IPS-20b (cell line): ENCODE results near the gene STAT3.

Experiments
- H3K27ac ChIP-seq: one replicate; pipeline ENCODE4 v1.5.1; 2013; ENCODE audit warnings: low read length
- H3K27me3 ChIP-seq: 2 replicates; pipeline ENCODE4 v1.6.1; 2013; ENCODE audit warnings: mild to moderate bottlenecking, low read length, inconsistent platforms; ENCODE audit not compliant: insufficient read depth
- H3K36me3 ChIP-seq: 2 replicates; pipeline ENCODE4 v1.6.1; 2013; ENCODE audit warnings: low read depth, mild to moderate bottlenecking, inconsistent platforms, low read length, moderate library complexity; ENCODE audit not compliant: insufficient read depth
- H3K4me1 ChIP-seq: 2 replicates; pipeline ENCODE4 v1.6.1; 2013; ENCODE audit warnings: mild to moderate bottlenecking, control low read depth, inconsistent platforms, low read length, moderate library complexity; ENCODE audit not compliant: insufficient read depth
- H3K4me3 ChIP-seq: 2 replicates; pipeline ENCODE4 v1.5.1; 2013; ENCODE audit warnings: mild to moderate bottlenecking, low read length, inconsistent platforms
- H3K9ac ChIP-seq: 2 replicates; pipeline ENCODE4 v1.6.1; 2013; ENCODE audit warnings: low read depth, mild to moderate bottlenecking, inconsistent platforms, low read length, moderate library complexity
- H3K9me3 ChIP-seq: 2 replicates; pipeline ENCODE4 v1.6.1; 2013; ENCODE audit warnings: mild to moderate bottlenecking, low read depth, low read length, inconsistent platforms; ENCODE audit not compliant: insufficient read depth

The STAT3 gene

DNA sequence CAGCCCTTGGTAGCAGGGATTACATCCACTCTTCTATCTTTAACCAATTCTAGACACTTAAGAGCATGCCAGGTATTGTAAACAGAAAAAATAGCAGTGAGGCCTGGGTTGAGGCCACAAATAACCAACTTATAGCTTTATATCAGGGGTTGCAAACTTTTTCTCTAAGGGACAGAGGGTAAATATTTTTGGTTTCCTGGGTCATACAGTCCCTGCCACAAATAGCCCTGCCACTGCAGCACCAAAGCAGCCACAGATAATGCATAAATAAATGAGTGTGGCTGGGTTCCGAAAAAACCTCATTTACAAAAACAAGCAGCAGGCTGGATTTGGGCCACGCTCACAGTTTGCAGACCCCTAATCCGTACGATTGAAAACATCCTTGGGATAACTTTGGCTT is 46.7 kb downstream of the STAT3 start:
- no peak overlapping the region for H3K27ac ChIP-seq

DNA sequence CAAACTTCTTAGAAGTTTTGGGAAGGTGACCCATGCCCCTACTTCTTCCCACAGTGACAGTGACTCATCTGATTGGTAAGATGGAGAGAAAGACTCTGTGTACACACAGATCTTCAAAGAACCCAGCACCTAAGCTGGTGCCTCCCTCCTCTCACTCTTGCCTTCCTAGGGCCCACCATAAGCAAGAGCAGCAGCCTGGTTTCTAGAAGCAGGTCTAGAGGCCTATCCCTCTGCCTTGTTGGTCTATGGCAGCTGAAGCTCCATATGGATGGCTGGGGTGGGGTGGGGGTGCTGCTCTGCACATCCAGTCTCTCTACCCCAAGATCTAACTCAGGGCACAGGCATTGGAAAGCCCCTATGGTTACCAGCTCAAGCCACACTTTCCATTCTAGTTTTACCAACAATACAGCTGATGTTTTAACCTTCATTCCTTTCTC is 47.5 kb downstream of the STAT3 start:
- Histone ChIP-seq H3K27ac (no peak overlapping the region), H3K36me3 (peaks cover 90% of the 10 kb centered on the region), H3K4me1 (peaks cover under 1% of the 10 kb centered on the region; the same call in 1 of the 2 replicates), H3K4me3 (no peak overlapping the region), H3K9ac (no peak overlapping the region), H3K9me3 (no peaks in the 10 kb centered on the region), H3K27me3 (no peaks in the 10 kb centered on the region)

More for the DNA sequence above, 46.7 kb downstream of the STAT3 start:
- no peaks in the 10 kb centered on the region for H3K27me3 ChIP-seq
- H3K4me3 ChIP-seq, result no peak overlapping the region
- H3K9ac ChIP-seq, result no peak overlapping the region
- peaks cover 7% of the 10 kb centered on the region for H3K4me1 ChIP-seq
- H3K36me3 ChIP-seq, result peaks cover 90% of the 10 kb centered on the region
- no peaks in the 10 kb centered on the region for H3K9me3 ChIP-seq

DNA sequence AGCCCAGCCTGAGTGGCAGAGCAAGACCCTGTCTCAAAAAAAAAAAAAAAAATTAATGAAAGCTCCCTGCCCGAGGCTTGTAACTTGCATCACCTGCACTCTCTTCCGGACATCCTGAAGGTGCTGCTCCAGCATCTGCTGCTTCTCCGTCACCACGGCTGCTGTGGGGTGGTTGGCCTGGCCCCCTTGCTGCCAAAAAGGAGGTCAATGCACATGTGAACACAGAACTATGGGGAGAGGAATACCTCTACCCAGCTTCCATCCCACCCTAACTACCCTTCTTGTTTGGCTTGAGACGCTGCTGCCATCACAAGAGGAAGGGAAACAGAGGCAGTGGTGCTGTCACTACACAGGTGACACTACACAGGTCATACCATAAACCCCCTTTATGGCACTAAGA is 49.0 kb downstream of the STAT3 start:
- peaks cover 92% of the 10 kb centered on the region for H3K36me3 ChIP-seq
- H3K27me3 ChIP-seq, result no peaks in the 10 kb centered on the region
- H3K9me3 ChIP-seq, result no peaks in the 10 kb centered on the region
- H3K27ac ChIP-seq, result no peak overlapping the region
- H3K9ac ChIP-seq, result no peak overlapping the region
- no peaks in the 10 kb centered on the region for H3K4me1 ChIP-seq
- no peak overlapping the region for H3K4me3 ChIP-seq

DNA sequence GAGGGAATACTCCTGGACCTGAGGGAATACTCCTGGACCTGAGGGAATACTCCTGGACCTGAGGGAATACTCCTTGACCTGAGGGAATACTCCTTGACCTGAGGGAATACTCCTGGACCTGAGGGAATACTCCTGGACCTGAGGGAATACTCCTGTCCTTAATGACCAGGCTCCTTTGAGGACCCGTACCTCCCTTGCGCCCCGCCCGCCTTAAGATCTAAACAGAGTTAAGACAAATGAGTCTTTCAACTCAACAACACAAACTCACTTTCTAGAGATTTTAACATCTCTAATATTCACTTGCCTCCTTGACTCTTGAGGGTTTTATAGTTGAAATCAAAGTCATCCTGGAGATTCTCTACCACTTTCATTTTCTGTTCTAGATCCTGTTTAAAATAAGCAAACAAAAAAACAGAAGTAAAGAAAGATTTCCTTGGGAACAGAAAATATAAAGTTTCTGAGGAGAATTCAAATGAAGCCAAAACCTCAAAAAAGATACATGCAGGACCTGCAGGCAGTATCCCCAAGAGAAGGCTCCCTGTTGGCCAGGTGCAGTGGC is 49.7 kb downstream of the STAT3 start:
- no peaks in the 10 kb centered on the region for H3K4me1 ChIP-seq
- no peak overlapping the region for H3K9ac ChIP-seq
- H3K27ac ChIP-seq, result no peak overlapping the region
- peaks cover 92% of the 10 kb centered on the region for H3K36me3 ChIP-seq
- H3K4me3 ChIP-seq, result no peak overlapping the region
- no peaks in the 10 kb centered on the region for H3K27me3 ChIP-seq
- H3K9me3 ChIP-seq, result no peaks in the 10 kb centered on the region

DNA sequence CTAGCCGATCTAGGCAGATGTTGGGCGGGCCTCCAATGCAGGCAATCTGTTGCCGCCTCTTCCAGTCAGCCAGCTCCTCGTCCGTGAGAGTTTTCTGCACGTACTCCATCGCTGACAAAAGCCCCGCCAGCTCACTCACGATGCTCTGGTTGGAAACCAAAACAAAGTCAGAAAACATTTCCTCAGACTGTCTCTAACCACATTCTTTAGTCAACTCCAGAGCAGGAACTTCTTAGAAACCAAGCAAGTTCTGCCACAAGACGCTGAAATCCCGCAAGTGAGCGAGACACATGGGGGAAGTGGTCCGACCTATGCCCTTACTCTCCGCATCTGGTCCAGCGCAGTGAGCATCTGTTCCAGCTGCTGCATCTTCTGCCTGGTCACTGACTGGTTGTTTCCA is 50.8 kb downstream of the STAT3 start:
- no peaks in the 10 kb centered on the region for H3K4me1 ChIP-seq
- no peak overlapping the region for H3K9ac ChIP-seq
- H3K27me3 ChIP-seq, result no peaks in the 10 kb centered on the region
- no peaks in the 10 kb centered on the region for H3K9me3 ChIP-seq
- peaks cover 92% of the 10 kb centered on the region for H3K36me3 ChIP-seq
- H3K27ac ChIP-seq, result no peak overlapping the region
- H3K4me3 ChIP-seq, result no peak overlapping the region

DNA sequence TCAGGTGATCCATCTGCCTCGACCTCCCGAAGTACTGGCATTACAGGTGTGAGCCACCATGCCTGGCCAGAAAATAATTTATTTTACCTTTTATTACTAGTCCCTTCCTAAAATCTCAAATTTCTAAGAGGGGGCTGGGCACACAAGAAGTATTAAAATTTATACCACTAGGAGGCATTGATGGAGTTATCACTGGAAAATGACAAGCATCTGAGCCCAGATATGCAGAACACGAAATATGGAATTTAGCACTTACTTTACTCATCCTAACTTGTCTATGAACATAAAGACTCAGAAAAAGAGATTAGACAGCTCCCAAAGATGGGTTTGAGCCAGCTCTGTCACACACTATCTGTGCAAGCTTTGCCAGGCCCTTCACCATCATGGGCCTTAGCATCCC is 53.6 kb downstream of the STAT3 start:
- H3K9me3 ChIP-seq, result no peaks in the 10 kb centered on the region
- peaks cover 7% of the 10 kb centered on the region; the same call in 1 of the 2 replicates for H3K4me1 ChIP-seq
- H3K27me3 ChIP-seq, result no peaks in the 10 kb centered on the region
- H3K27ac ChIP-seq, result no peak overlapping the region
- no peak overlapping the region for H3K4me3 ChIP-seq
- peaks cover 79% of the 10 kb centered on the region for H3K36me3 ChIP-seq
- no peak overlapping the region for H3K9ac ChIP-seq

DNA sequence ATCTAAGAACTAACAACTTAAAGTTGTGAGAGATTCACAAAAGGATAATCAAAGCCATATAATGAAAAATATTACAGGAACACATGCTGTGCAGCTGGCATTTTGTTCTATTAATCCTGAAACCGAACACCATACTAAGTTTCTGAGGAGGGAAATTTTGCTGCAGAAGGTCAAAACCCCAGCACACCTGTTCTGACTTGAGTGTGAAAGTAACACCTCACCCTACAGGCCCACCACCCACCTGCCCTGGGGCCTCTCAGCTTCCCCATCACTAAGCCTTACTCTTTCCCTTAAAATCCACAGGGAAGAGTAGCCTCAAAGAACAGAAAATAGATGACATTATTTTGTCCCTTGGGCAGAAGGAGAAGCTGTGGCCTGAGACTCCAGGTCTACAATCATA is 55.2 kb downstream of the STAT3 start:
- Histone ChIP-seq H3K9me3 (no peaks in the 10 kb centered on the region), H3K9ac (no peak overlapping the region), H3K27me3 (no peaks in the 10 kb centered on the region), H3K27ac (no peak overlapping the region), H3K36me3 (peaks cover 65% of the 10 kb centered on the region), H3K4me1 (peaks cover 16% of the 10 kb centered on the region), H3K4me3 (no peak overlapping the region)

DNA sequence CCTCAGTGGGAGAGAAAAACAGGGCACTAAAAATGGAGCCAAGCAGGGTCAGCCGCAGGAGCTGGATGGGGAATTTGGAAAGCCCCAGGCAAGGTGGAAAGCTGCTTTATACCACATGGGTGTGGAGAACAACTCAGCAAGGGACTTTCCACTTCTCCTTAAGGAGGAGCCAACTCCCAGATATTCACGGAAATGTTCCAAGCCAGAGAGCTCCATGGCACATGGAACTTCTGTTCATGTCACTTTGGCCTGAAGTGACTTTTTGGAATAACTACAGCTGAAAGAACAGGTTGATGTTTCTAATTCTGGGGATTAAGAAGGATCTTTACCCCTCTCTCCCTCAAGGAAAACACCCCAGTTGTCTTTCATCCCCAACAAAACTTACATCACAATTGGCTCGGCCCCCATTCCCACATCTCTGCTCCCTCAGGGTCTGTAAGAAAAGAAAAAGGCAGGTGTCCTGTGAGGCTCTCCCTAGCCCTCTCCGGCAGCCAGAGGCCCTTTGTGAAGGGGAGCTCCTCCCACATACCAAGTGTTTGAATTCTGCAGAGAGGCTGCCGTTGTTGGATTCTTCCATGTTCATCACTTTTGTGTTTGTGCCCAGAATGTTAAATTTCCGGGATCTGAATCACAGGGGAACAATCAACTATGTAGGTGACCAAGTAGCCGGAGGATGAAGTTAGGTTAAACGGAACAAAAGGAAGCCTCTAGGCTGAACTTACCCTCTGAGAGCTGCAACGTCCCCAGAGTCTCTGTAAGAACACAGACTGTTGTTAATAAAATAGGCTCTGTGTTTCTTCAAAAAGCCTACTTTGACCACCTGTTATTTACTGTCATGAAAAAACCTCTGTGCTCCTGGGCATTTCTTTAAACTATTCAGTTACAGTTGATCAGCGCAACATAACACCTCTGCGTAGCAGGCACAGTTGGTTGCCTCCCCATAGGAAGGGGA is 58.9 kb downstream of the STAT3 start:
- H3K36me3 ChIP-seq, result peaks cover 55% of the 10 kb centered on the region
- H3K4me1 ChIP-seq, result peaks cover 16% of the 10 kb centered on the region
- H3K9ac ChIP-seq, result peak overlapping the region; percentile 73
- H3K27ac ChIP-seq, result peak overlapping the region; percentile 66
- no peaks in the 10 kb centered on the region for H3K27me3 ChIP-seq
- peak overlapping the region; percentile 50 for H3K4me3 ChIP-seq
- no peaks in the 10 kb centered on the region for H3K9me3 ChIP-seq

DNA sequence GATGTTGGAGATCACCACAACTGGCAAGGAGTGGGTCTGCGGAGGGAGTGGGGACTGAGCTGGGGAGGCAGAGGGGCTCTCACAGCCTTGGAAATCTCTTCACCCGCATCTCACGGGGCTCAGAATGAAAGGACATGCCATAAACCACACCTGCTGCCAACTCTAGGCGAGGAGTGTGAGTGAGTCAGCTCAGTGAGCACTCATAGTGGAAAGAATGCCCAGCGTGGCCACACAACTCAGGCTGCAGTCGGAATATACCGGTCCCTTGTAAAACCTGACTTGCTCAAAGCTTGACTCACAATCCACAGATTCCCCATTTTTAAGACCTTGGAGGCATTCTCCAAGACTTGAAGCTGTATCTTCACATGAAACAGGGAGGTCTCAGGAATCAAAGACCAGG is 63.2 kb downstream of the STAT3 start:
- H3K9ac ChIP-seq, result no peak overlapping the region
- H3K27ac ChIP-seq, result no peak overlapping the region
- H3K9me3 ChIP-seq, result no peaks in the 10 kb centered on the region
- H3K4me1 ChIP-seq, result peaks cover 18% of the 10 kb centered on the region
- no peak overlapping the region for H3K4me3 ChIP-seq
- no peaks in the 10 kb centered on the region for H3K27me3 ChIP-seq
- peaks cover 54% of the 10 kb centered on the region for H3K36me3 ChIP-seq

DNA sequence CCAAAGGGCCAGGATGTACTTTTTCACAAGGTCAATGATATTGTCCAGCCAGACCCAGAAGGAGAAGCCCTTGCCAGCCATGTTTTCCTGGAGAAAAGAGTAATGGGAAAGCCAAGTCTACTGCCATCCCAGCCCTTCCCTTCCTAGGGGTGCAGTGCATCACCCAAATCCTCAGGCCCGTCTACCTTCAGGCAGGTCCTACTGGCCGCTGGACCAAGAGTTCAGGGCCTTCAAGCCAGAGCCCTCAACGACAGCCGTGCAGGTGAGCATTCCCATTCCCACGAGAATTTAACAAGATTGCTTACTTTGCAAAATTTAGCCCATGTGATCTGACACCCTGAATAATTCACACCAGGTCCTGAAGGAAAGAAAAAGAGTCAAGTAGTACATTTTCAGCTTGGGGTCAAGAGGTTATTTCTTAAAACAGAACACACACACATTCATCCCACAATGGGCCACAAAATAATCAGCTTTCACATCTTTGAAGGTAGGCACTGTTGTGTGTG is 64.9 kb downstream of the STAT3 start:
- peaks cover 8% of the 10 kb centered on the region for H3K4me1 ChIP-seq
- H3K27me3 ChIP-seq, result no peaks in the 10 kb centered on the region
- no peak overlapping the region for H3K27ac ChIP-seq
- no peak overlapping the region for H3K9ac ChIP-seq
- no peaks in the 10 kb centered on the region for H3K9me3 ChIP-seq
- H3K4me3 ChIP-seq, result no peak overlapping the region
- H3K36me3 ChIP-seq, result peaks cover 69% of the 10 kb centered on the region

DNA sequence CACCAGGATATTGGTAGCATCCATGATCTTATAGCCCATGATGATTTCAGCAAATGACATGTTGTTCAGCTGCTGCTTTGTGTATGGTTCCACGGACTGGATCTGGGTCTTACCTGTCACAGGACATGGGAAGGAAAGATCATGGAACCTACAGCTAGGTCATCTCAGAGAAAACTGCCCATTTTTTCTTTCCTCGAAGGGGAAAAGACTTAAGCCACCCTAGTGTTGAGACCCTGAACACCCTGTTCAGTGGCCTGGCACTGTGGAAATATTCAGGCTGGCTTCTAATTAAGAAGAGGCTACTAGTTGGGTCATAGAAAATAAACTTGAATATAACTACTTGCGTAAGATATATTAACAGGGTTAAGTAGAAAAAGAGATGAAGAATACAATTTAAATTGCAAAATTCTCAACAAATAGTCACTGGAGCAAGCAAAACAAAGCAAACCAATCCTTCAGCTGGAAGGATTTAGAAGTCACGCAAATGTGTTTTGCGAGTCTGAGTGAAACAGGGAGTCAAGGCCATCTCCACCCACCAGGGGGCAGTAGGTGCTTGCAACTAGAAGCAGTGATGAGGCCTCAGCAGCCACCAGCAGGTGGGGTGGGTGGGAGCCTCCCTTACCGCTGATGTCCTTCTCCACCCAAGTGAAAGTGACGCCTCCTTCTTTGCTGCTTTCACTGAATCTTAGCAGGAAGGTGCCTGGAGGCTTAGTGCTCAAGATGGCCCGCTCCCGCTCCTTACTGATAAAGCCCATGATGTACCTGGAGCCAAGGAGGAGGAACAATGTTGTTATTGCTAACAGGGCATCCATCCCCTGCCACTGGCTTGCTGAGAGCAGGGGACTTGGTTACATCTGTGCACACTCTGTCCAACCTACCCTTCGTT is 65.6 kb downstream of the STAT3 start:
- Histone ChIP-seq H3K9ac (no peak overlapping the region), H3K9me3 (no peaks in the 10 kb centered on the region), H3K27ac (no peak overlapping the region), H3K36me3 (peaks cover 76% of the 10 kb centered on the region), H3K4me3 (no peak overlapping the region), H3K27me3 (no peaks in the 10 kb centered on the region), H3K4me1 (peaks cover 5% of the 10 kb centered on the region; the same call in 1 of the 2 replicates)
